ENCODE measurements around the gene PAPPA. TPM values are rescaled to one million over a fixed set of nuclear protein-coding genes. Genes with fewer than 3 reads are reported as not detected.
A peak's percentile ranks its signal among the peaks of the same experiment; 100 is the strongest.

Gene PAPPA
- total RNA-seq, 1 donor: 56.5 TPM

GRCh38 chr9:116208417-116209232 lies 55.0 kb downstream of the PAPPA start:
- no peak overlapping the region for H3K4me3 ChIP-seq (ENCODE audit: insufficient read depth, low read length)
- no peak for DNase-seq (ENCODE audit: insufficient read length, low spot score, missing footprints)
- H3K9me3 ChIP-seq (ENCODE audit: low read depth, low read length): no peaks in the 10 kb centered on the region
- H3K27me3 ChIP-seq (ENCODE audit: insufficient read depth, low read length): no peaks in the 10 kb centered on the region
- no peak overlapping the region for H2AFZ ChIP-seq (ENCODE audit: low read length)
- no peak overlapping the region for H3K4me2 ChIP-seq (ENCODE audit: insufficient read depth, low read length)
- no peaks in the 10 kb centered on the region for H3K79me2 ChIP-seq (ENCODE audit: insufficient read depth, low read length)
- TF ChIP-seq CTCF (IDR thresholded peaks at IDR 0.05; ENCODE audit: extremely low read depth, low read depth, low read length): peak; percentile 58
- H4K20me1 ChIP-seq (ENCODE audit: insufficient read depth, low read length): no peaks in the 10 kb centered on the region
- H3K36me3 ChIP-seq (ENCODE audit: insufficient read depth, low read length): peaks cover 25% of the 10 kb centered on the region
- peak overlapping the region; percentile 84 for H3K27ac ChIP-seq (ENCODE audit: low read depth, low read length)
- peaks cover 20% of the 10 kb centered on the region for H3K4me1 ChIP-seq (ENCODE audit: insufficient read depth, low read length)

DNA sequence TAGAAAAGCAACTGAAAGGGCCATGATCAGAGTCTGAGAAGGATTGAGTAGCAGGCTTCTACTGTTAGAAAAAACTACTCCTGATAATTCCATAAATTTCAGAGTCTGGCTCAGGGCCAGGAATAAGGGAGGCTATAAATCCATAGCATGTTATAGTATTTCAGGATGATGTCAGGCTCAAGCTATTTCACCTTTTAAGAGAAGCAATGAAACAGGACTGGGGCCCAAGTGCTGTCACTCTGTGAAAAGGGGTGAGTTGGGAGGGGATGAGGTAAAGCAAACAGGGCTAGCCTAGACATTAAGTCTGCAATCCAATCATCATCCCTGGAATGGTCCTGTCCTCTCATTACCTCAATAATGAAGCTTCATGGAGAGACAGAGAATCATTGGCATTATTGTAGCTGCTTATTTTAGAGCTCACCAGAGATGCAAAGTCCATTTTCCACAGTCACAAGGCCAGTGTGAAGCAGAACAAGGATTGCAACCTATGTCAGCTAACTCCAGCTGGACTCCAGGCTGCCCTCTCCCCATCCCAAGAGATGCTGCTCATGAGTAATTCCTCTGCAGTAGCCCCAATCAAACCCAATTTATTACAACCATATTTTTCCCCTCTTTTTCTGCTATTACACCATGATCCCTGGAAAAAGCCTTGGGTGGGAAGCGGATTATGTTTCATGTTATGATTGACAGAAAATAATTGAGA lies 56.0 kb downstream of the PAPPA start:
- Histone ChIP-seq H3K36me3 (ENCODE audit: insufficient read depth, low read length) (peaks cover 25% of the 10 kb centered on the region), H3K4me2 (ENCODE audit: insufficient read depth, low read length) (no peak overlapping the region), H3K27me3 (ENCODE audit: insufficient read depth, low read length) (no peaks in the 10 kb centered on the region), H2AFZ (ENCODE audit: low read length) (no peak overlapping the region), H3K9me3 (ENCODE audit: low read depth, low read length) (no peaks in the 10 kb centered on the region), H3K79me2 (ENCODE audit: insufficient read depth, low read length) (no peaks in the 10 kb centered on the region), H4K20me1 (ENCODE audit: insufficient read depth, low read length) (no peaks in the 10 kb centered on the region), H3K4me3 (ENCODE audit: insufficient read depth, low read length) (no peak overlapping the region), H3K27ac (ENCODE audit: low read depth, low read length) (peak overlapping the region; percentile 84), H3K4me1 (ENCODE audit: insufficient read depth, low read length) (peaks cover 20% of the 10 kb centered on the region)
- DNase-seq (ENCODE audit: insufficient read length, low spot score, missing footprints): no peak
- no peak for TF ChIP-seq CTCF (IDR thresholded peaks at IDR 0.05; ENCODE audit: extremely low read depth, low read depth, low read length)

DNA sequence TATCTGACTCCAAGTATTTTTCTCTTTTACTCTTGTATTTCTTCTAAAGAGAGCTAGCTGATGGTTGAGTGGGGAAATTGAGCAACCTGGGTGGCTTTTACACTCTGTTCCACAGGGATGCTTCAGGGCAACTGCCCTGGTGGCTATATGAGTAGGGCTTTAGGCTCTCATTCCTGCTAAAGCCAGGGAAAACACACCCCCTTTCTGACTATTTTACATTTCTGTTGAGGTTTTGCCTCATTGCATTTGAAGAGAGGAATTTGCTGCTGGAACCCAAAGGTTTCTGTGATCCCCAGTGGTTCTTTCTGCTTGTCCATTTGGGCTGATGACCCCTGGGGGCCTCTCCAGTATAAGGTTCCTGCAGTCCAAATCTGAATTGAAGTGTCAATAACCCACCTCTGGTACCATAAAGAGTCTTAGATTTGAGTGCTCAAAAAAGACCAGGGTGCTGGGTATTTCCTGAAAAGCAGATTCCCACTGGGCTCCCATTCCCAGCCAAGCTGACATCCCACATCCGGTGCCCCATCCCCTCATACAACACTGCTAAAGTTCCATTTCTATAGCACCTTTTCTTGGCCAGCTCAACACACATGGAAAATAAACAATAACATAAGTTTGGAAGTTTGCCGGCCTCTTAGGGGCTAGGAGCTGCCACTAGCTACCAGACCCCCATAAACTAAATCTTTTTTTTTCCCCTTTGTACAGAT lies 59.5 kb downstream of the PAPPA start:
- Histone ChIP-seq H3K4me1 (ENCODE audit: insufficient read depth, low read length) (peaks cover 17% of the 10 kb centered on the region), H3K27ac (ENCODE audit: low read depth, low read length) (no peak overlapping the region), H3K4me2 (ENCODE audit: insufficient read depth, low read length) (no peak overlapping the region), H4K20me1 (ENCODE audit: insufficient read depth, low read length) (no peaks in the 10 kb centered on the region), H3K4me3 (ENCODE audit: insufficient read depth, low read length) (no peak overlapping the region), H3K79me2 (ENCODE audit: insufficient read depth, low read length) (no peaks in the 10 kb centered on the region), H3K27me3 (ENCODE audit: insufficient read depth, low read length) (no peaks in the 10 kb centered on the region), H3K9me3 (ENCODE audit: low read depth, low read length) (no peaks in the 10 kb centered on the region), H3K36me3 (ENCODE audit: insufficient read depth, low read length) (peaks cover 21% of the 10 kb centered on the region), H2AFZ (ENCODE audit: low read length) (no peak overlapping the region)
- no peak for DNase-seq (ENCODE audit: insufficient read length, low spot score, missing footprints)
- TF ChIP-seq CTCF (IDR thresholded peaks at IDR 0.05; ENCODE audit: extremely low read depth, low read depth, low read length): no peak

GRCh38 chr9:116213693-116214047 lies 60.1 kb downstream of the PAPPA start:
- Histone ChIP-seq H4K20me1 (ENCODE audit: insufficient read depth, low read length) (no peaks in the 10 kb centered on the region), H3K4me2 (ENCODE audit: insufficient read depth, low read length) (no peak overlapping the region), H3K79me2 (ENCODE audit: insufficient read depth, low read length) (no peaks in the 10 kb centered on the region), H3K4me1 (ENCODE audit: insufficient read depth, low read length) (peaks cover 11% of the 10 kb centered on the region), H3K4me3 (ENCODE audit: insufficient read depth, low read length) (no peak overlapping the region), H3K27ac (ENCODE audit: low read depth, low read length) (no peak overlapping the region), H2AFZ (ENCODE audit: low read length) (no peak overlapping the region), H3K9me3 (ENCODE audit: low read depth, low read length) (no peaks in the 10 kb centered on the region), H3K27me3 (ENCODE audit: insufficient read depth, low read length) (no peaks in the 10 kb centered on the region), H3K36me3 (ENCODE audit: insufficient read depth, low read length) (peaks cover 20% of the 10 kb centered on the region)
- TF ChIP-seq CTCF (IDR thresholded peaks at IDR 0.05; ENCODE audit: extremely low read depth, low read depth, low read length): no peak
- no peak for DNase-seq (ENCODE audit: insufficient read length, low spot score, missing footprints)
